GM10248 (cell line): ENCODE measurements around the gene JAKMIP1.

Source experiments
- CTCF ChIA-PET: fragments of 300-600 bp; sonication (Branson Sonifier 250); formaldehyde crosslinking; extraction: SDS; loops from one replicate; lab custom pipeline; 2021; ENCODE audit warnings: antibody characterized with exemption; lab: Yijun Ruan, JAX
- POLR2A ChIA-PET: fragments of 350-650 bp; sonication (Branson Sonifier 250); formaldehyde crosslinking; extraction: SDS; loops from one replicate; lab custom pipeline; 2020; ENCODE audit warnings: antibody characterized with exemption; lab: Yijun Ruan, JAX
- DNase-seq: peaks from one replicate; pipeline ENCODE4 v3.0.0; 2012; ENCODE audit errors: extremely low spot score
- CTCF ChIP-seq: IDR thresholded peaks from 2 replicates; pipeline ENCODE4 v1.5.1; 2012; ENCODE audit warnings: mild to moderate bottlenecking, low read depth; ENCODE audit errors: extremely low read depth, missing control alignments, control extremely low read depth

JAKMIP1 gene

GRCh38 chr4:6241062-6241845 lies 40.9 kb upstream of the JAKMIP1 start:
- CTCF ChIA-PET: interaction anchor here (1.8 to 2.9 kb wide), 2 partner anchors 9 to 12 kb away, joined by 8 to 18 read pairs; no protein-coding TSS in a partner anchor

GRCh38 chr4:6239968-6240367 lies 39.6 kb upstream of the JAKMIP1 start:
- POLR2A ChIA-PET: no interaction called here
- no peak for DNase-seq
- TF ChIP-seq CTCF: no peak
- CTCF ChIA-PET: interaction anchor here (1.5 to 2.9 kb wide), 4 partner anchors 10 to 242 kb away, joined by 4 to 18 read pairs (median 6); no protein-coding TSS in a partner anchor

More at GRCh38 chr4:6241062-6241845, 40.9 kb upstream of the JAKMIP1 start:
- no peak for TF ChIP-seq CTCF
- POLR2A ChIA-PET: no interaction called here
- DNase-seq: no peak

GRCh38 chr4:6239486-6239885 lies 39.1 kb upstream of the JAKMIP1 start:
- CTCF ChIA-PET: interaction anchor here (1.5 to 2.9 kb wide), 4 partner anchors 11 to 242 kb away, joined by 4 to 18 read pairs (median 6); no protein-coding TSS in a partner anchor
- TF ChIP-seq CTCF: no peak
- DNase-seq: no peak
- POLR2A ChIA-PET: no interaction called here

GRCh38 chr4:6236816-6237390 lies 36.6 kb upstream of the JAKMIP1 start:
- no peak for TF ChIP-seq CTCF
- no peak for DNase-seq
- ChIA-PET CTCF (interaction anchor here (0.9 kb wide), 1 partner anchor 14 kb away, joined by 3 read pairs; no protein-coding TSS in a partner anchor), POLR2A (no interaction called here)

GRCh38 chr4:6235901-6236640 lies 35.7 kb upstream of the JAKMIP1 start:
- CTCF ChIA-PET: interaction anchor here (0.9 kb wide), 1 partner anchor 15 kb away, joined by 3 read pairs; no protein-coding TSS in a partner anchor
- no peak for DNase-seq
- TF ChIP-seq CTCF: no peak
- POLR2A ChIA-PET: no interaction called here

- POLR2A ChIA-PET: no interaction called here
- no peak for DNase-seq
- CTCF ChIA-PET: no interaction called here
- TF ChIP-seq CTCF: no peak
Observed at GRCh38 chr4:6235012-6235411, 34.7 kb upstream of the JAKMIP1 start.
